BE2C (cell line): ENCODE results near the gene ARHGAP5.
A peak's percentile ranks its signal among the peaks of the same experiment; 100 is the strongest.

Experiments used
- DNase-seq: peaks from one replicate; pipeline ENCODE4 v3.0.0-alpha.2; 2020
- H3K27me3 ChIP-seq: fragments of 250-450 bp; sonication (Bioruptor Pico); 2 replicates; pipeline ENCODE4 v1.5.1; 2020; ENCODE audit warnings: mild to moderate bottlenecking
- H3K36me3 ChIP-seq: fragments of 250-450 bp; sonication (Bioruptor Pico); 2 replicates; pipeline ENCODE4 v1.5.1; 2020; ENCODE audit warnings: mild to moderate bottlenecking
- H3K4me1 ChIP-seq: fragments of 250-450 bp; sonication (Bioruptor Pico); 2 replicates; pipeline ENCODE4 v1.5.1; 2020
- H3K4me3 ChIP-seq: 2 replicates; pipeline ENCODE4 v1.5.1; 2011; ENCODE audit warnings: low read depth, low read length
- H3K9me3 ChIP-seq: fragments of 250-450 bp; sonication (Bioruptor Pico); 2 replicates; pipeline ENCODE4 v1.5.1; 2020
- CTCF ChIP-seq: IDR thresholded peaks from 2 replicates; pipeline ENCODE4 v1.5.1; 2012; ENCODE audit warnings: mild to moderate bottlenecking, low read depth, low read length

ARHGAP5 gene

GRCh38 chr14:32099473-32099872 lies 22.4 kb downstream of the ARHGAP5 start:
- H3K27me3 ChIP-seq: no peaks in the 10 kb centered on the region
- H3K4me1 ChIP-seq: no peaks in the 10 kb centered on the region
- TF ChIP-seq CTCF: no peak
- no peak overlapping the region for H3K4me3 ChIP-seq
- peaks cover 4% of the 10 kb centered on the region for H3K36me3 ChIP-seq
- no peak for DNase-seq
- no peaks in the 10 kb centered on the region for H3K9me3 ChIP-seq

- no peaks in the 10 kb centered on the region for H3K4me1 ChIP-seq
- no peak for TF ChIP-seq CTCF
- H3K4me3 ChIP-seq: no peak overlapping the region
- no peaks in the 10 kb centered on the region for H3K27me3 ChIP-seq
- no peaks in the 10 kb centered on the region for H3K9me3 ChIP-seq
- no peak for DNase-seq
- H3K36me3 ChIP-seq: no peaks in the 10 kb centered on the region; the same call in 1 of the 2 replicates
These were observed 23.1 kb downstream of the ARHGAP5 start for GRCh38 chr14:32100175-32100574.

- Histone ChIP-seq H3K4me3 (no peak overlapping the region), H3K36me3 (no peaks in the 10 kb centered on the region; the same call in none of the 2 replicates), H3K27me3 (no peaks in the 10 kb centered on the region), H3K9me3 (no peaks in the 10 kb centered on the region), H3K4me1 (no peaks in the 10 kb centered on the region)
- no peak for DNase-seq
- no peak for TF ChIP-seq CTCF
These were observed 25.2 kb downstream of the ARHGAP5 start for GRCh38 chr14:32102152-32102787.

- DNase-seq: no peak
- no peaks in the 10 kb centered on the region for H3K27me3 ChIP-seq
- H3K4me1 ChIP-seq: no peaks in the 10 kb centered on the region
- TF ChIP-seq CTCF: no peak
- no peaks in the 10 kb centered on the region; the same call in none of the 2 replicates for H3K36me3 ChIP-seq
- no peak overlapping the region for H3K4me3 ChIP-seq
- H3K9me3 ChIP-seq: no peaks in the 10 kb centered on the region
These were observed 25.9 kb downstream of the ARHGAP5 start for GRCh38 chr14:32102968-32103367.

- Histone ChIP-seq H3K36me3 (no peaks in the 10 kb centered on the region; the same call in none of the 2 replicates), H3K9me3 (no peaks in the 10 kb centered on the region), H3K27me3 (no peaks in the 10 kb centered on the region), H3K4me3 (no peak overlapping the region), H3K4me1 (no peaks in the 10 kb centered on the region)
- DNase-seq: no peak
- no peak for TF ChIP-seq CTCF
These were observed 27.2 kb downstream of the ARHGAP5 start for GRCh38 chr14:32104308-32104707.

- 0 out of 2 replicates have a peak, but pooled peaks have one; percentile 3 for TF ChIP-seq CTCF
- Histone ChIP-seq H3K4me1 (no peaks in the 10 kb centered on the region), H3K4me3 (no peak overlapping the region), H3K27me3 (no peaks in the 10 kb centered on the region), H3K9me3 (no peaks in the 10 kb centered on the region), H3K36me3 (no peaks in the 10 kb centered on the region; the same call in none of the 2 replicates)
- no peak for DNase-seq
These were observed 27.7 kb downstream of the ARHGAP5 start for GRCh38 chr14:32104803-32105202.
